IPS DF 6.9 (cell line): ENCODE data around the gene VIPR2.
"Not testable (repeated sequence)": the region's sequence is repeated elsewhere in the genome, so short reads cannot be mapped to it uniquely, and the experiment has no call there.

Experiments used
- DNase-seq: peaks from one replicate; pipeline ENCODE4 v3.0.0-alpha.2; 2013; ENCODE audit warnings: low read depth, low spot score
- H3K27ac ChIP-seq: one replicate; pipeline ENCODE4 v1.5.1; 2013; ENCODE audit warnings: low read length, control low read depth
- H3K27me3 ChIP-seq: 2 replicates; pipeline ENCODE4 v1.6.1; 2013; ENCODE audit warnings: mild to moderate bottlenecking, low read length; ENCODE audit not compliant: control insufficient read depth, insufficient read depth
- H3K36me3 ChIP-seq: 2 replicates; pipeline ENCODE4 v1.6.1; 2013; ENCODE audit warnings: low read length; ENCODE audit not compliant: control insufficient read depth, insufficient read depth
- H3K4me1 ChIP-seq: 2 replicates; pipeline ENCODE4 v1.6.1; 2013; ENCODE audit warnings: low read length; ENCODE audit not compliant: control insufficient read depth, insufficient read depth
- H3K4me3 ChIP-seq: 2 replicates; pipeline ENCODE4 v1.5.1; 2013; ENCODE audit warnings: mild to moderate bottlenecking, low read length
- H3K9me3 ChIP-seq: 2 replicates; pipeline ENCODE4 v1.6.1; 2013; ENCODE audit warnings: low read length, inconsistent platforms; ENCODE audit not compliant: control insufficient read depth, insufficient read depth
- WGBS: extraction: QIAGEN DNeasy Blood & Tissue Kit; methylation state at CpG from one replicate; pipeline ENCODE4 v1.1.7; 2013; ENCODE audit warnings: mixed read lengths, missing lambda C conversion rate; ENCODE audit not compliant: insufficient read length, insufficient coverage; 5-methylcytosine and 5-hydroxymethylcytosine counted together

The VIPR2 gene

DNA sequence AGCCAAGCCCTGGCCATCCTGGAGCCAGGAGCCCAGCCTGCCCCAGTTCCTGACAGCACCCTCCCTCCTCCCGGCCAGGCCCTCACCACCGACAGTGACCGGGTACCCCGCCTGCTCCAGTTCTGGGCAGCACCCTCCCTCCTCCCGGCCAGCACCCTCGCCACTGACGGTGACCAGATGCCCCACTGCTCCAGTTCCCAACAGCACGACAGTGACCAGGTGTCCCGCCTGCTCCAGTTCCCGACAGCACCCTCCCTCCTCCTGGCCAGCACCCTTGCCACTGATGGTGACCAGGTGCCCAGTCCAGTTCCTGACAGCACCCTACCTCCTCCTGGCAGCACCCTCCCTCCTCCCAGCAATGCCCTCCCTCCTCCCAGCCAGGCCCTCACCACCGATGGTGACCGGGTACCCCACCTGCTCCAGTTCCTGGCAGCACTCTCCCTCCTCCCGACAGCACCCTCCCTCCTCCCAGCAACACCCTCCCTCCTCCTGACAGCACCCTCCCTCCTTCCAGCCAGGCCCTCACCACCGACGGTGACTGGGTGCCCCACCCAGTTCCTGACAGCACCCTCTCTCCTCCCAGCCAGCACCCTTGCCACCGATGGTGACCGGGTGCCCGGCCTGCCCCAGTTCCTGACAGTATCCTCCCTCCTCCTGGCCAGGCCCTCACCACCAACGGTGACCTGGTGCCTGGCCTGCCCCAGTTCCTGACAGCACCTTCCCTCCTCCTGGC, 40.3 kb downstream of the VIPR2 start:
- H3K4me3 ChIP-seq, result no peak overlapping the region
- no peak for DNase-seq
- H3K27me3 ChIP-seq, result no peaks in the 10 kb centered on the region
- no peaks in the 10 kb centered on the region for H3K36me3 ChIP-seq
- no peaks in the 10 kb centered on the region for H3K9me3 ChIP-seq
- no CpG with 5 or more reads among the region's 19 CpGs for WGBS
- H3K27ac ChIP-seq, result no peak overlapping the region
- peaks cover 1% of the 10 kb centered on the region; the same call in 1 of the 2 replicates for H3K4me1 ChIP-seq

GRCh38 chr7:159103382-159104187, 41.1 kb downstream of the VIPR2 start:
- H3K27me3 ChIP-seq, result no peaks in the 10 kb centered on the region
- no peak overlapping the region for H3K4me3 ChIP-seq
- H3K36me3 ChIP-seq, result no peaks in the 10 kb centered on the region
- H3K27ac ChIP-seq, result no peak overlapping the region
- no peaks in the 10 kb centered on the region for H3K9me3 ChIP-seq
- DNase-seq, result no peak
- peaks cover 1% of the 10 kb centered on the region; the same call in 1 of the 2 replicates for H3K4me1 ChIP-seq
- no CpG with 5 or more reads among the region's 21 CpGs for whole genome bisulfite sequencing

- no peak for DNase-seq
- Histone ChIP-seq H3K27me3 (no peaks in the 10 kb centered on the region), H3K27ac (no peak overlapping the region), H3K4me1 (peaks cover 1% of the 10 kb centered on the region; the same call in 1 of the 2 replicates), H3K4me3 (no peak overlapping the region), H3K9me3 (no peaks in the 10 kb centered on the region), H3K36me3 (no peaks in the 10 kb centered on the region)
- no CpG with 5 or more reads among the region's 14 CpGs for WGBS
Observed at GRCh38 chr7:159102681-159103381, 41.8 kb downstream of the VIPR2 start.

DNA sequence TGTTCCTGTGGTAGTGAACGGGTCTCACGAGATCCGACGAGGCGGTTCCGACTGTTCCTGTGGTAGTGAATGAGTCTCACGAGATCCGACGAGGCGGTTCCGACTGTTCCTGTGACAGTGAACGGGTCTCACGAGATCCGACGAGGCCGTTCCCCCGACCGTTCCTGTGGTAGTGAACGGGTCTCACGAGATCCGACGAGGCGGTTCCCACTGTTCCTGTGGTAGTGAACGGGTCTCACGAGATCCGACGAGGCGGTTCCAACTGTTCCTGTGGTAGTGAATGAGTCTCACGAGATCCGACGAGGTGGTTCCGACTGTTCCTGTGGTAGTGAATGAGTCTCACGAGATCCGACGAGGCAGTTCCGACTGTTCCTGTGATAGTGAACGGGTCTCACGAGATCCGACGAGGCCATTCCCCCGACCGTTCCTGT, 43.0 kb downstream of the VIPR2 start:
- not testable (repeated sequence) for H3K9me3 ChIP-seq, H3K4me1 ChIP-seq
- WGBS, result no CpG with 5 or more reads among the region's 42 CpGs

GRCh38 chr7:159101083-159101395, 43.6 kb downstream of the VIPR2 start:
- not testable (repeated sequence) for H3K4me3 ChIP-seq, H3K9me3 ChIP-seq, H3K36me3 ChIP-seq, H3K27me3 ChIP-seq, H3K4me1 ChIP-seq, DNase-seq, H3K27ac ChIP-seq
- WGBS, result no CpG with 5 or more reads among the region's 33 CpGs

More for the DNA sequence above, 43.0 kb downstream of the VIPR2 start:
- not testable (repeated sequence) for H3K27ac ChIP-seq, H3K36me3 ChIP-seq, H3K27me3 ChIP-seq, H3K4me3 ChIP-seq, DNase-seq

DNA sequence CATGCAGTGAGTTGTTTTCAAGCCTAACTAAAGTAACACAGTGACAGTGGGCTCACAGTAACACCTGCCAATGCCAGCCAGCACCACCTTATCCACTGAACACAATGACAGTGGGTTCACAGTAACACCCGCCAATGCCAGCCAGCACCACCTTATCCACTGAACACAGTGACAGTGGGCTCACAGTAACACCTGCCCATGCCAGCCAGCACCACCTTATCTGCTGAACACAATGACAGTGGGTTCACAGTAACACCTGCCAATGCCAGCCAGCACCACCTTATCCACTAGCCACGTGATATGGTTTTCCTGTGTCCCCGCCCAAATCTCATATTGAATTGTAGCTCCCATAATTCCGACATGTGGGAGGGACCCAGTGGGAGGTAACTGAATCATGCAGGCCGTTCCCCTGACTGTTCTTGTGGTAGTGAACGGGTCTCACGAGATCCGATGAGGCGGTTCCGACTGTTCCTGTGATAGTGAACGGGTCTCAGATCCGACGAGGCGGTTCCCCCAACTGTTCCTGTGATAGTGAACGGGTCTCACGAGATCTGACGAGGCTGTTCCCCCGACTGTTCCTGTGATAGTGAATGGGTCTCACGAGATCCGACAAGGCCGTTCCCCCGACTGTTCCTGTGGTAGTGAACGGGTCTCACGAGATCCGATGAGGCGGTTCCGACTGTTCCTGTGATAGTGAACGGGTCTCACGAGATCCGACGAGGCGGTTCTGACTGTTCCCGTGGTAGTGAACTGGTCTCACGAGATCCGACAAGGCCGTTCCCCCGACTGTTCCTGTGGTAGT, 44.2 kb downstream of the VIPR2 start:
- not testable (repeated sequence) for H3K27ac ChIP-seq, H3K4me1 ChIP-seq, H3K36me3 ChIP-seq, H3K4me3 ChIP-seq, H3K9me3 ChIP-seq, H3K27me3 ChIP-seq, DNase-seq
- WGBS, result no CpG with 5 or more reads among the region's 37 CpGs

GRCh38 chr7:159099711-159100231, 44.9 kb downstream of the VIPR2 start:
- no peak for DNase-seq
- Histone ChIP-seq H3K36me3 (no peaks in the 10 kb centered on the region), H3K27ac (no peak overlapping the region), H3K4me1 (no peaks in the 10 kb centered on the region), H3K9me3 (no peaks in the 10 kb centered on the region), H3K4me3 (no peak overlapping the region), H3K27me3 (no peaks in the 10 kb centered on the region)
- no CpG with 5 or more reads among the region's 10 CpGs for WGBS

DNA sequence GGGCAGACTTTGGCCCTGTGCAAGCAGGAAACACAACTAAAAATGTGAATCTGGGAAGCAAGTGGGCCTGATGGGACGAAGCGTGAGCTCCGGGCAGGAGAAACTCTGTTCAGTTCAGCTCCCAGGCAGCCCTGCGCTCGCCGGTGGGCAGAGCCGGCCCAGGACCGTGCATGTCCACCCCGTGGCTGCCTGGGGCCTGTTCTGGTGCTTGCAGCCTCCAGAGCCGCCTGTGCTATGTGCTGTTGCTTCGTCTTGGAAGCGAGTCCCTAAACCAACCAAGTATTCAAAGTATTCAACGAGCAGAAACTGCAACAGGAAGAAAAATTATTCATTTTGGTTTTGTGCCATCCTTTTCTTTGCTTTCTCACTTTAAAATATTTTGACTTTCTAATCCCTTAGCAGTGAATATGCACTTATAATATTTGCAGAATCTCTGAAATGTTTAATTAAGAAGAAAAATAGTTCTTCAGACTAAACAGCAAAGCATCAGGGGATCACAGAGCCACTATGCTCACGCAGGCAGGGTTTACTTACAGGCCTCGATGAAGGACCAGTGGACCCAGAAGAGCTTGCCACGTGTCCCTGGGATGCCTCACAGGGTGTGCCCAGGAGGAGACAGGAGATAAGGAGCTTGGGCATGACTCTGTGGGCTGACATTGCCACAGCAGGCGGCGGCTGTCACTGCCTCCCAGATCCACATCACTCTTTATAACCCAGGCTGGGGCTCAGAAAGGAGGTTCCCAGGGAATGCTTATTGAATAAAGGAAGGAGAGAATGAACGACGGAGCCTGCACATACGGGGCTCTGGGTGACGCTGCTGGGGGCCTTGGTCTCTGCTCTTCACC, 45.6 kb downstream of the VIPR2 start:
- Histone ChIP-seq H3K27ac (no peak overlapping the region), H3K9me3 (no peaks in the 10 kb centered on the region), H3K27me3 (no peaks in the 10 kb centered on the region), H3K36me3 (no peaks in the 10 kb centered on the region), H3K4me1 (no peaks in the 10 kb centered on the region), H3K4me3 (no peak overlapping the region)
- no CpG with 5 or more reads among the region's 22 CpGs for WGBS
- DNase-seq, result no peak

- Histone ChIP-seq H3K36me3 (no peaks in the 10 kb centered on the region), H3K27me3 (no peaks in the 10 kb centered on the region), H3K4me3 (no peak overlapping the region), H3K27ac (no peak overlapping the region), H3K4me1 (no peaks in the 10 kb centered on the region), H3K9me3 (no peaks in the 10 kb centered on the region)
- no peak for DNase-seq
- no CpG with 5 or more reads among the region's 6 CpGs for WGBS
Observed at GRCh38 chr7:159098424-159098786, 46.3 kb downstream of the VIPR2 start.
